Prostate gland (tissue), 2 donors: ENCODE measurements around the gene OR5K4.

Experiments used
- CTCF ChIP-seq, 4 experiments: fragments of 200-600 bp in 2 of 4; fragments of 450-650 bp in 2 of 4; sonication (generic) in 2 of 4; IDR thresholded peaks; 1 replicate in 3 of 4; 2 replicates in 1 of 4; pipeline ENCODE4 v1.5.1; 2016 to 2019; ENCODE audit warnings: antibody characterized with exemption in 4 of 4, mild to moderate bottlenecking in 2 of 4, moderate library complexity in 2 of 4
- POLR2A ChIP-seq: fragments of 450-650 bp; IDR thresholded peaks from one replicate; pipeline ENCODE4 v1.6.1; 2016; ENCODE audit warnings: antibody characterized with exemption, mild to moderate bottlenecking

- TF ChIP-seq POLR2A: no peak
- TF ChIP-seq CTCF (IDR thresholded peaks at IDR 0.05): no peak
Observed at GRCh38 chr3:98360681-98361080, 7.0 kb downstream of the OR5K4 start.
